Stomach (tissue), 9 donors: ENCODE measurements around the gene ZIC4. TPM values are rescaled to one million over a fixed set of nuclear protein-coding genes. Genes with fewer than 3 reads are reported as not detected.

Source experiments
- DNase-seq, 2 donors: peaks; one replicate each; pipeline versions ENCODE4 v3.0.0 to v3.0.0-alpha.2; 2013 to 2019
- H3K27ac ChIP-seq, 5 donors: fragments of 200-600 bp in 4 of 5; sonication (generic) in 4 of 5; one replicate each; pipeline ENCODE4 v1.5.1; 2013 to 2019; ENCODE audit warnings: mild to moderate bottlenecking in 1 of 5, moderate library complexity in 1 of 5
- H3K27me3 ChIP-seq, 3 donors: fragments of 200-600 bp; sonication (generic); one replicate each; pipeline ENCODE4 v1.5.1; 2017 to 2019; ENCODE audit warnings: mixed run types in 1 of 3
- H3K36me3 ChIP-seq, 4 donors: fragments of 200-600 bp; sonication (generic); 1 replicate in 3 of 4; 2 replicates in 1 of 4; pipeline ENCODE4 v1.5.1; 2016 to 2019
- H3K4me1 ChIP-seq, 4 donors: fragments of 200-600 bp; sonication (generic); one replicate each; pipeline ENCODE4 v1.5.1; 2016 to 2019
- H3K4me3 ChIP-seq, 4 donors: fragments of 200-600 bp; sonication (generic) in 3 of 4; one replicate each; pipeline ENCODE4 v1.5.1; 2016 to 2019; ENCODE audit warnings: mild to moderate bottlenecking in 1 of 4
- H3K9me3 ChIP-seq, 4 donors: fragments of 200-600 bp; sonication (generic); one replicate each; pipeline ENCODE4 v1.5.1; 2016 to 2019
- CTCF ChIP-seq, 7 experiments: fragments of 450-650 bp in 4 of 7; fragments of 200-600 bp in 3 of 7; sonication (generic) in 3 of 7; IDR thresholded peaks; one replicate each; pipeline ENCODE4 v1.5.1; 2016 to 2019; ENCODE audit warnings: antibody characterized with exemption in 7 of 7, control low read depth in 2 of 7, mild to moderate bottlenecking in 1 of 7
- EP300 ChIP-seq: sonication (generic); formaldehyde crosslinking; IDR thresholded peaks from one replicate; pipeline ENCODE4 v1.6.1; 2017; ENCODE audit warnings: antibody characterized with exemption
- POLR2A ChIP-seq, 4 donors: fragments of 450-650 bp; IDR thresholded peaks; one replicate each; pipeline ENCODE4 v1.6.1; 2016; ENCODE audit warnings: antibody characterized with exemption in 4 of 4, control low read depth in 2 of 4, mild to moderate bottlenecking in 1 of 4, moderate library complexity in 1 of 4
- POLR2AphosphoS5 ChIP-seq, 3 donors: sonication (generic); formaldehyde crosslinking; IDR thresholded peaks; one replicate each; pipeline ENCODE4 v1.6.1; 2016; ENCODE audit warnings: antibody characterized with exemption in 3 of 3
- WGBS, 5 donors: extraction: QIAGEN DNeasy Blood & Tissue Kit in 3 of 5; methylation state at CpG; one replicate each; pipeline versions ENCODE4 v1.1.5 to v1.1.7; 2013 to 2018; 5-methylcytosine and 5-hydroxymethylcytosine counted together
- intact Hi-C: fragments of 100-400 bp; cut with DNase I; formaldehyde crosslinking; loops from one replicate; pipeline ENCODE4 v1.15.1; 2023; ENCODE audit warnings: low total_unique reads
- polyA plus RNA-seq, 3 donors: library from polyadenylated mRNA; stranded (reverse); fragments of 200-250 nt; gene quantifications; one replicate each; pipeline ENCODE4 v1.2.3, GENCODE V29; 2013
- total RNA-seq, 5 donors: library from RNA; depleted of rRNA; stranded (reverse); fragments of >200 nt; gene quantifications; one replicate each; pipeline versions ENCODE4 v1.1.0 to v1.2.3, GENCODE V29; 2014 to 2016
- donor health status: healthy with polysubstance abuse.
- donor health status: Bipolar disorder and iron deficiency.
- donor health status: healthy.

The ZIC4 gene
- total and polyA plus RNA-seq, 8 donors: not detected

GRCh38 chr3:147401421-147401820, 4.9 kb downstream of the ZIC4 start:
- H3K4me1 ChIP-seq: peaks cover 0 to 30% (median 13%) of the 10 kb centered on the region in 4 donors
- H3K36me3 ChIP-seq: no peaks in the 10 kb centered on the region
- 9 to 19% (median 15%) methylated on average over 1 of the region's 1 CpG for WGBS, 5 donors
- no peak overlapping the region for H3K4me3 ChIP-seq
- no peak for TF ChIP-seq POLR2AphosphoS5 (IDR thresholded peaks at IDR 0.05)
- no peak for TF ChIP-seq CTCF (IDR thresholded peaks at IDR 0.05)
- no peak for TF ChIP-seq POLR2A (IDR thresholded peaks at IDR 0.05)
- TF ChIP-seq EP300: no peak
- intact Hi-C loops: no loop called here
- H3K27ac ChIP-seq: no peak overlapping the region
- peaks cover 32 to 100% (median 60%) of the 10 kb centered on the region in 3 donors for H3K27me3 ChIP-seq
- DNase-seq: no peak
- peaks cover 0 to 22% (median 0%) of the 10 kb centered on the region in 4 donors for H3K9me3 ChIP-seq

GRCh38 chr3:147400999-147401398, 5.3 kb downstream of the ZIC4 start:
- H3K27ac ChIP-seq: no peak overlapping the region
- no peak for TF ChIP-seq POLR2A (IDR thresholded peaks at IDR 0.05)
- no peak for TF ChIP-seq POLR2AphosphoS5 (IDR thresholded peaks at IDR 0.05)
- TF ChIP-seq CTCF (IDR thresholded peaks at IDR 0.05): no peak
- no peak for TF ChIP-seq EP300
- no peak for DNase-seq
- H3K4me1 ChIP-seq: peaks cover 0 to 34% (median 16%) of the 10 kb centered on the region in 4 donors
- H3K27me3 ChIP-seq: peaks cover 32 to 100% (median 60%) of the 10 kb centered on the region in 3 donors
- H3K9me3 ChIP-seq: peaks cover 0 to 22% (median 1%) of the 10 kb centered on the region in 4 donors
- no peaks in the 10 kb centered on the region for H3K36me3 ChIP-seq
- intact Hi-C loops: no loop called here
- 10 to 26% (median 12%) methylated on average over 1 of the region's 1 CpG for WGBS, 5 donors
- no peak overlapping the region for H3K4me3 ChIP-seq

GRCh38 chr3:147400111-147400510, 6.2 kb downstream of the ZIC4 start:
- peaks cover 33 to 100% (median 60%) of the 10 kb centered on the region in 3 donors for H3K27me3 ChIP-seq
- DNase-seq: no peak

GRCh38 chr3:147398813-147399534, 7.4 kb downstream of the ZIC4 start:
- Histone ChIP-seq H3K4me1 (peaks cover 0 to 40% (median 20%) of the 10 kb centered on the region in 4 donors), H3K27ac (no peak overlapping the region), H3K27me3 (peaks cover 34 to 100% (median 58%) of the 10 kb centered on the region in 3 donors), H3K4me3 (no peak overlapping the region), H3K36me3 (no peaks in the 10 kb centered on the region), H3K9me3 (peaks cover 0 to 20% (median 4%) of the 10 kb centered on the region in 4 donors)
- DNase-seq: no peak
- intact Hi-C loops: no loop called here
- no peak for TF ChIP-seq EP300
- TF ChIP-seq POLR2A (IDR thresholded peaks at IDR 0.05): no peak
- TF ChIP-seq POLR2AphosphoS5 (IDR thresholded peaks at IDR 0.05): no peak
- TF ChIP-seq CTCF (IDR thresholded peaks at IDR 0.05): no peak
- WGBS, 5 donors: 48 to 58% (median 52%) methylated on average over 2 of the region's 2 CpGs

More at GRCh38 chr3:147400111-147400510, 6.2 kb downstream of the ZIC4 start:
- TF ChIP-seq EP300: no peak
- TF ChIP-seq POLR2A (IDR thresholded peaks at IDR 0.05): no peak
- Histone ChIP-seq H3K9me3 (peaks cover 0 to 20% (median 4%) of the 10 kb centered on the region in 4 donors), H3K4me3 (no peak overlapping the region), H3K27ac (no peak overlapping the region), H3K4me1 (peaks cover 0 to 41% (median 17%) of the 10 kb centered on the region in 4 donors), H3K36me3 (no peaks in the 10 kb centered on the region)
- intact Hi-C loops: no loop called here
